ENCODE data around the gene THSD4.
"Not testable (repeated sequence)": the region's sequence is repeated elsewhere in the genome, so short reads cannot be mapped to it uniquely, and the experiment has no call there.

The THSD4 gene

DNA sequence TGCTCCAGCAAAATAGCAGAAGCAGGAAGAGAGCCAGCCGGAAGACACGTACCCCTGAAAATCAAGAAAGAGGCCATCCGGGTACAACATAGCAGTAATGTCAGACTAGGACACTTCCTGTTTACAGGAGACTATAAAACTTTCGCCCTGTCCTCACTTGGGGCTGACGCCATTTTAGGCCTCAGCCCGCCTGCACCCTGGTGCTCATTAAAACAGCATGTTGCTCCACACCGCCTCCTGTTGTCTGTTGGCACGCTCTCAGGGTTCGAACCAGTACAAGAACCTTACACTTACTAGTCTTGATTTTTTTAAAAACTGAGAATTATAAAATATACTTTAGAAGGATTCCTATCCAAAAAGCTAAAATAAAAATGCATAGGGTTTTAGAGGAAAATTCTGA lies 535.3 kb downstream of the THSD4 start:
- DNase-seq: no peak

GRCh38 chr15:71651750-71652186 lies 536.5 kb downstream of the THSD4 start:
- no peak for DNase-seq

GRCh38 chr15:71654042-71654719 lies 538.9 kb downstream of the THSD4 start:
- DNase-seq: no peak

DNA sequence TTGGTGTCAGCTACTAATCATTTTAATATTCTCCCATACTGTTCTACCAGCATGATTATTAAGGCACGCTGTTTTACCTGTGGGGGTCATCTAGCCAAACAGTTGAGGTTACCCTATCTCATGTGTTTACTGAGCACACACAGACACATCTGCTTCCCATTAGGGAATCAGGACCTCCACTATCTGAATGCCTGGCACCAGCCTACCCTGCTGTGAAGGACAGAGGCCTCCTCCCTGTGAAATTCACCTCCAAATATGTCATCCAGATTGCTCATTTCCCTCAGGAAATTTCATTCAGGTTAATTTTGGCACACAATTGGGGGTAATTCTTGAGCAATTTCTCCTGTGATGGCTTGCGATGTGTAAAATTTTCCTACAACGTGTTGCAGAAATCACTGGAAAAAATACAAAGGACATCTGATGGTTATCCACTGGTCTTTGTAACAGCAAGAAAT lies 539.5 kb downstream of the THSD4 start:
- no peak for DNase-seq

DNA sequence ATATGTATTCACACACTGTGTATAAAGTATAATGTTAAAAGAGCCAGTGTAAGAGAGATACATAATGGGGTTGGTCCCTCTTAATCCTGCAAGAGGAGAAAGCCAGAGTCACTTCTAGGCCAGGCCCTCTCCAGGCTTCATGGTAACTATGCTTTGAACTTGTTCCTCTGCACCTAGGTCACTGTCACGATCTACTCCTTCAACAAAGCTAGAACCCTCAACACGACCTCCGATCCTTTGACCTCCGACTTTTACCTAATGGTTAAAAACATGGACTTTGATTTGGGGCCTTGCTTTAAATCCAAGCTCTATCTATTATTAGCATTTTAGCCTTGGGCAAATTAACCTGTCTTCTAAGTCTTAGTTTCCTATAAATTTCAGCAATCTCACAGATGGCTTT lies 541.2 kb downstream of the THSD4 start:
- DNase-seq: no peak

- no peak for DNase-seq
Measured at GRCh38 chr15:71657141-71657540, 541.9 kb downstream of the THSD4 start.

DNA sequence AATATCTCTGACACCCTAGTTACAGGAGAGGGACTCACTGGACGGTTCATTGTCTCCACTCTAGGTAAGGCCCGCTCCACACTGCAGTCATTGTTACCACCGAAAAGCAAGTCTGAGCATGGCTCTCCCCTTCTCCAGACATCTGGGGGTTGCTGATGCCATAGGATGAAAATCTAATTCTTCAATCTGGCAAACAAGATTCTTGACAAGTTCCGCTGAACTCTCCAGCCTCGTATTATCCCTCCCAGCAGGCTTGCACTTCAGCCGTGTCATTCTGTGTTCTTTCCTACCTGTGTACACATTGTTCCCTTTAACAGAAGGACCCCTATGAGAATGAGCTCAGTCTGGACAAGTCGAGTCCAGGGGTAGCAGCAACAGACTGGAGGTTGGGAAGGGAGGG lies 542.8 kb downstream of the THSD4 start:
- DNase-seq: no peak

DNA sequence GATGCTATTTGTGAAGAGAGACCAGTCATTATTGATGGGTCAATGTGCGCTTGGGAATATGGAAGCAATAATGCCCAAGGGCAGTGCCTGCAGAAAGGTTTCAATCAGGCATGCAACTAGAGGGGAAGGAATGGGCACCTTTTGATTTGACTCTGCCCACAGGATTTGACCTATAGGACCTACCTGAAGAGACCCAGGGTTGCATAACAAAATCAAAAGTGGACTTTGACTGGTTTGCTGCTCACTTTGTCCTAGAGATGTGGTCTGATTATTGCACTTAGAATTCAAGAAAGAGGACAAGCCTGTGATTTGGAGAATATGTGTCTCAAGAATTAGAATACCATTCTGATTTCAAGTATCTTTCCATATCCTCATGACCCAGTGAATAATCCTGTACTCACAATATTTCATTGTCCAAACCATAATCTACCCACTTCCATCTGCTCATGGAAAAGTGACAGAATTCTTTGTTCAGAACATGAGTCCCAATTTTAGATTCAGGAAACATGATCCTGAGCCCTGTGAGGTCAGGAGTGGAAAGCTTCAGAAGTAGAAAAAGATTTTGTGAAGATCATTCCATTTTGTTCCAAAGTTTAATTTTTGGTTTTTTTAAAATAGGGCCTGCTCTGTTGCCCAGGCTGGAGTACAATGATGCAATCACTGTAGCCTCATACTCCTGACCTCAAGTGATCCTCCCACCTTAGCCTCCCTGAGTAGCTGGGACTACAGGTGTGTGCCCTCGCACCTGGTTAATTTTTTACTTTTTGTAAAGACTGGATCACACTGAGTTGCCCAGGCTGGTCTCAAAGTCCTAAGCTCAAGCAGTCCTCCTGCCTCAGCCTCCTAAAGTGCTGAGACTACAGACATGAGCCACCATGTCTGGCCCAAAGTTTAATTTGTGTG lies 543.8 kb downstream of the THSD4 start:
- no peak for DNase-seq

- no peak for DNase-seq
Measured at GRCh38 chr15:71659730-71660067, 544.4 kb downstream of the THSD4 start.

- no peak for DNase-seq
Measured at GRCh38 chr15:71660501-71660900, 545.2 kb downstream of the THSD4 start.

DNA sequence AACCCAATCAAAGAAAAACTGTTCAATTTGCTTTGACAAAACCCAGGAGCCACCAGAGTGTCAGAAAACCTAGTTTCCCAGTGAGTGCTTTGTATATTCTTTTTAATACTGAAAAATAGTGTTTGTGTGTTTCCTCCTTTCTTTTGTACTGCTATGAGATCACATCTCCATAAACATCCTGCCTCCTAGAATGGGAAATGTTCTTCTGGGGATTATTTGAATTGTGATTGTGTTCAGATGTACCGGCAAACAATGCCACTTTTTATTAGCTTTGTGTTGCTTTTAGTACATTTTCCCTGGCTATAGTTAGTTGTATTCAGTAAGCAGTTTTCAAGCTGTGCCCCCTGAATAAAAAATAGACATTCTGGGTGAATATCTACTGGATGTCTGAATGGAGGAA lies 547.0 kb downstream of the THSD4 start:
- no peak for DNase-seq

DNA sequence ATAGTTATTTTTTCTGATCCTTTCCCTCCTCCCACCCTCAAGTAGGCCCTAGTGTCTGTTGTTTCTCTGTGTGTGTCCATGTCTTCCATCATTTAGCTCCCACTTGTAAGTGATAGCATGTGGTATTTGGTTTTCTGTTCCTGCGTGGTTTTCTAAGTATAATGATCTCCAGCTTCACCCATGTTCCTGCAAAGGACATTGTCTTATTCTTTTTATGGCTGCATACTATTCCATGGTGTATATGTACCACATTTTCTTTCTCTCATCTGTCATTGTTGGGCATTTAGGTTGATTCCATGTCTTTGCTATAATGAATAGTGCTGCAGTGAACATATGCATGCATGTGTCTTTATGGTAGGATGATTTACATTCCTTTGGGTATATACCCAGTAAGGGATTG lies 549.4 kb downstream of the THSD4 start:
- DNase-seq: no peak

- DNase-seq: no peak
Measured at GRCh38 chr15:71666763-71667620, 551.7 kb downstream of the THSD4 start.

DNA sequence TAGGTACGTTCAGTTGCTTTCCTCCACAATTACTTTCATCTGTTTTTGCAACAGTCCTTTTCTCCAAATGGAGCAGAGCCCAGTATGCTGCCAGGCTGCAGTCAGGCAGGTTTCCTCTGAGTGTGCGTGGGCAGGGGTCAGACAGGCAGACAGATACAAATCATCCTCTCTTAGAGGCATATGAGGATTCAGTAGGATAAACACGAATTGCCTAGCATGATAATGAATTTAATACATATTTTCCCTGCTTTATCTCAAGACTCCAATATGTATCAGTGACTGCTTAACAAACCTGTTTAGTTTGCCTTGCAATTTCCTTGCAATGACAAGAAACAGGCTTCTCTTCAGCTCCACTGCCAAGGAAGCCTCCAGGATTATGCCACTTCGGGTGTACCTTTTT lies 554.4 kb downstream of the THSD4 start:
- no peak for DNase-seq

GRCh38 chr15:71670222-71670621 lies 555.0 kb downstream of the THSD4 start:
- DNase-seq: not testable (repeated sequence)

GRCh38 chr15:71674354-71674753 lies 559.1 kb downstream of the THSD4 start:
- DNase-seq: no peak

- DNase-seq: no peak
Measured at GRCh38 chr15:71677352-71677751, 562.1 kb downstream of the THSD4 start.

GRCh38 chr15:71677766-71678165 lies 562.5 kb downstream of the THSD4 start:
- no peak for DNase-seq

- no peak for DNase-seq
Measured at GRCh38 chr15:71678191-71678590, 562.9 kb downstream of the THSD4 start.

DNA sequence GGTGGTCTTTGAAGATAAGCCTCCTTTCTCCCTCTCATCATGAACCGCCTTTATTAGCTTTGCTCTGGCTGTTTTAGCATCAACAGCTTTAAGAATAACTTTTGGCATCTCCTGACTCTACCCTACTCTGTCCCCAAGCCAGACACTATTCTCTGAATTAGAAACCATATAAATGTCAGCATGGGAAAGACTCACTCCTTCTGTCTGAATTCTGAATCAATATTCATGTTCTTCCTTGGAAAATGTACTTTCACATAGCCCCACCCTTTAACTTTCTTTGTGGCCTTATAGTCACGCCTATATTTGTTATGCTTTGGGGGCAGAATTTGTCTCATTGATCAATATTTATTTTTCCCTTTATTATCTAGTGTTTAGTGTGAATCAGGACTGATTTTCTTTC lies 563.3 kb downstream of the THSD4 start:
- DNase-seq: no peak

- no peak for DNase-seq
Measured at GRCh38 chr15:71679223-71679792, 564.0 kb downstream of the THSD4 start.

DNA sequence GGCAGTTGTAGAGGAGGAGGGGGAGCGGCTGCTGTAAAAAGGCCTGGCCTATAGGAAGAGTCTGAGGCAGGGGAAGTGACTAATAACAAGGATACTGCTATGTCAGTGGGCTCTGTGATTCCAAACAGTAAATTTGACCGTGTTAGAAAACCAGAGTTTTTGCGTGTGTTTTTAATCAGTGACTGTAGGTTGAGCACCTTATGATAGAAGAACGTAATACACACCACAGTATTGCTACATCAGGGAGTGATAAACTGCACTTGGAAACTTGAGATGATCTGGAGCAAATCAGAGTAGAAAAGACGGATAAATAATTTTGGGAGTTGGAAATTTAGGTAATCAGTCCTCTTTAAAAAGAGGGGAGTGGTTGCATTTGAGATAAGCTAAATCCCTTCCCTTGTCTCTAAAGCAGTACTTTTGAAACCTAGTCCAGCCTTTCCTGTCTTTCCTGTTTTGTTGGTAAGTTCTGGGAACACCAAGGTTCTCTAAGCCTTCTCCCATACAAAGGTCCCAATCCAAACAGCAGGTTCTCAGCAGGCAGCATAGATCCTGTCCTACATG lies 564.6 kb downstream of the THSD4 start:
- DNase-seq: no peak

DNA sequence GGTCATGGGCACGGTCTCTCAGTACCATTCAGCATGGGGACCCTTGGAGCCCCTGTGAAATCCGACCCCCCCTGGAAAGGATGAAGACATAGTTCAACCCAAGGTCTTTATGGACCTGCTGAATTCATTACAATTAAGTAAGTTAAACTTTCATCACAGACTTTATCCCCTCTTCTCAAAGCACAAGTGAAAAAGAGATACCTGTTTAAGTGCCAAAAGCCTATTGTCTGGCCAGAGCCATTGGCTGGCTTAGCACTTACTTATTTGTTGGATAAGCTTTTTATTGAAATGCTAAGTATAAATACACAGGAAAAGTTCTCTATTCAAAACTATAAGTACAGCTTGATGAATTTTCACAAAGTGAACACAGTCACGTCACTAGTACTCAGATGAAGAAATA lies 566.7 kb downstream of the THSD4 start:
- DNase-seq: no peak

Measured in activated CD4-positive, alpha-beta T cell treated with anti-CD3 and anti-CD28 coated beads for 1 hour (primary cell).